PC-3 (cell line): ENCODE results near the gene ST3GAL3.

Experiments used
- CTCF ChIP-seq: fragments of 300-600 bp; sonication (generic); conservative IDR thresholded peaks from 2 replicates; pipeline ENCODE4 v1.5.1; 2017; ENCODE audit warnings: antibody characterized with exemption, low read depth, mild to moderate bottlenecking, low read length
- EZH2 ChIP-seq: fragments of 300-600 bp; sonication (generic); IDR thresholded peaks from one replicate; pipeline ENCODE4 v1.6.1; 2017; ENCODE audit warnings: antibody characterized with exemption, mild to moderate bottlenecking, low read length; ENCODE audit not compliant: unreplicated experiment
- EZH2phosphoT487 ChIP-seq: fragments of 300-600 bp; sonication (generic); IDR thresholded peaks from 2 replicates; pipeline ENCODE4 v1.6.1; 2018; ENCODE audit warnings: mild to moderate bottlenecking, antibody characterized with exemption, low read length, borderline replicate concordance

- TF ChIP-seq EZH2phosphoT487 (no peak), CTCF (no peak), EZH2 (no peak)
Observed at GRCh38 chr1:43872280-43872679, 164.9 kb downstream of the ST3GAL3 start.
